ENCODE data around the gene ATF5.

Gene ATF5

DNA sequence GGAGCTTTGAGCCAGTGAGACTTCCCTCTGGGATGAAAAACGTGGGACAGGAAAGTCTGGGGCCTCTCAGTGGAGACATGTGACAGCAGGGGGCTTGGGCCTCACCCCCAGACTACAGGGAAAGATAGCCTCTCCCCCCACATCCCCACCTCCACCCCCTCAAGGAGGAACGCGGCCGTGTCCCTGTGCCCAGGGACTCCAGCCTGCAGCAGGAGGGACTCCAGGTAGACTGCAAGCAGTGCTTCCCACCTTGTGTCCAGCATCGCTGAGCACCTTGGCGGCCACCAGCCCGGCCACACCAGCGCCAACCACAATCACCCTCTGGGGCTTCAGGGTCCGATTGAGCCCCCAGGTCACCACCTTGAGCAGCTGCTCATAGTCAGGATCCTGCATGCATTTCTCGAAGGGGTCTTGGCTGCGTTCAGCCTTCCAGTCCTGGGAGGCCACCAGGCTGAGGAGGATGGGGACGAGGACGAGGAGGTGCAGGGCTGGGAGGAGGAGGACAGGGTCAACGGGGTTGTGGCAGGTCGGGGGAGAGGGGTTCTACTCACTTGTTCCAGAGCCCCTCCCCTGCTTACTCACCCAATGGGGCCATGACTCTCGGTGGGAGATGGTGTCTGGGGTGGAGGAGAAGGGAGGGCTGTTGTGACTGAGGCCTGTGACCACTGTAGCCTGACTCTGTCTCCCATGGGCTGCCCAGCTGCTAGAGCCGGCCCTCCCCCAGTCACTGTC is 33.3 kb upstream of the ATF5 start:
- DNase-seq, result no peak

DNA sequence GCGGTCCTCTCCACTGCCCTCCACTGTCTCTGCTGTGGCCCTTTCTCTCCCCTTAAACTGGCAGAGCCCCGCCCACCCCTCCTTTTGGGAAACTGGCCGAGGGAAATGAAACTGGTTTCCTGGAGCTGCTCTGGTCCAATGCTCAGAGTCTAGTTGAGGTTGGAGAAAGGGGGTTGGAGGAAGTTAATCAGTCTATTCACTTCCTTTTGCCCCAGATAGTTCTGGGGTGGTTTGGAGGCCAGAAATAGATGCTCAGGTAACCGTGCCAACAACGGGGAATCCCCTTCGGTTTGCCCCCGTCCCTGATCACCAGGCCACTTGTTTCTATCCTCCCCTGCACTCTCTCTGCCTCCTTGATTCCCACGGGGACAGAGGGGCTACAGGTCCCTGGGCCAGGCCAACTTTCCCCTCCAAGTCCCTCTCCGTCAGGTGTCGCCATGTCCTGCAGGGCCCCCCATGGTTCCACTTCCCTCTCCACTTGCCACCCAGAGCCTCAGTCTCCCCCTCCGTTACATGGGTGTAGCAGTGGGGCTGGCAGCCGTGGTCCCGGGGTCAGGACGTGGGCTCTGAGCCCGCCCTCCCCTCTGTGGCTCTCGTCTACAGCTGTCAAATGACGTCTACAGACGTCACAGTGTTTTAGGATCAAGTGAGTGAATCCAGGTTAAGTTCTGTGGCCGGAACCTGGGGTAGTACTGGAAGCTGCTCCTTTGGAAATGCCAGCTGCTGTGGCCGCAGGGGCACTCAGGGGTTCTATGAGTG is 32.0 kb upstream of the ATF5 start, which contains the start of gene IL4I1:
IL4I1 (minus strand) TSS at position 25 of the 759 bp plus-strand sequence. CDS start 727 bp downstream, outside the sequence.
- DNase-seq, result peak; percentile 89

DNA sequence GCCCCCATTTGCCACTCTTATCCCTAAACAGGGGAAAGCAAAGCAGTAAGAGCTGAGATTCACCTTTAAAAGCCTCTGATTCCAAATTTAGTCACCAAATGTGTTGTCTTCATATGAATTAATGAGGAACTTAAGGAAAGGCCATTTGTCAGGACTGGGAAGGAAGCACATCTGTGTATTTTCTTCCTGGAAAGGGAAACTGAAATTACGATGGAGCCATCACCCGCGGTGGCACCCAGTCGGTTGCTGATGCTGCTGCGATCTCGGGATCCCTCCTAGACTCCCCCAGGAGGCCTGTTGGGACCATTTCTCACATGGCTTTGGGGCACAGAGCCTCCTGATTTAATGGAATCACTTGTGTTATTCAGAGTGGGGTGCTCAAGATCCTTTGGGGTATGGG is 24.9 kb upstream of the ATF5 start:
- DNase-seq, result no peak

DNA sequence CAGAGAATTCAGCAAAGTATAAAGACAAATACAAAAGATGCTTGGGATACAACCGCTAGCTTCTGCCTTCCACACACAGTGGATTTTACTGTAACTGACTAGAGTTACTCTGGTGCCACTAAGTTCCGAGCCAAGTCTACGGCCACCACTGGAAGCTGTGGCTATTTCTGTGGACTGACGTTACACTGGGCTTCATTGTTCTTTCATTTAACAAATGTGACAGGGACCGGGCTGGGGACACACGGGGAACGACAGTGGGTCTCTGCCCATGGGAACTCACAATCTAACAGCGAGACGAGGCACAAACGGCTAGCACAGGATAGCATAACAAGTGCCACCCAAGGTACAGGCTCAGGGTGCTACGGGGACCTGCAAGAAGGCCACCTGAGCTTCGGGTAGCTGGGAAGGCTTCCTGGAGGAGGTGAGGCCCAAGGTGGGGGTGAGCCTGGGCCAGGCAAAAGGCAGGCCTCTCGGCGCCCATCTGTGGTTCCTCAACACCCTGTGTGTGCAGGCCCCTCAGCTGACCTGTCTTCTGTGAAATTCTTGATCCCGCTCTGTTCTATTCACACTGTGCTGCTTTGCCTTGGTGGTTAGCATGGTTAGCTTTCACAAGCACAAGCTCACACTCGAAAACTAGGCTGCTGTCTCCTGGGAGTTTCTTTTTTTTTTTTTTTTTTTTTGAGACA is 22.0 kb upstream of the ATF5 start:
- no peak for DNase-seq

DNA sequence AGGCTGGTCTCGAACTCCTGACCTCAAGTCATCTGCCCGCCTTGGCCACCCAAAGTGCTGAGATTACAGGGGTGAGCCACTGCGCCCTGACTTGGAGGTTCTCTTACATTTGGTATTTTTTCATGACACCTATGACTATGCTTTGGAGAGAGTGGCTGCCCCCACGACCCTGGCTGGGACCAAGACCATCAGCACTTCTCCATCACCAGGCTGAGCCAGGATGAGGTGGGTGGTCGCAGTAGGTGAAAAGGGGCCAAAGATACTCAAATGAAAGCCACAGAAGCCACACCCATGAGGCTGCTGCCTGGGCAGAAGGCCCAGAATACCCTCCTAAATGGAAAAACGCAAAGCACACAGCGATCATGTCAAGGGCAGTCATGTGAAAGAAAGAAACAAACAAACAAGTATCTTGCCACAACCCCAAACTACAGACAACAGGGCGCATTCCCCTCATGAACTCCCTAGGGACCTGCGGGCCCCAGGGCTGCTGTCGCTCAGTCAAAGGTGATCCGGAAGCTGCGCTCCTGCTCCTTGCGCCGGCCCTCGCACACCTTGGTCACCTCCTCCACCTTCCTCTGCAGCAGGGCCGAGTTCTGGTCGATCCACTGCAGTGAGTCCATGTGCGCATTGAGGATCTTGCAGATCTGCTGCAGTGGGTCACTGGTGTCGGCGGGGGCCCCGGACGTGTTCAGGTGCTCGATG is 21.1 kb upstream of the ATF5 start:
- no peak for DNase-seq

DNA sequence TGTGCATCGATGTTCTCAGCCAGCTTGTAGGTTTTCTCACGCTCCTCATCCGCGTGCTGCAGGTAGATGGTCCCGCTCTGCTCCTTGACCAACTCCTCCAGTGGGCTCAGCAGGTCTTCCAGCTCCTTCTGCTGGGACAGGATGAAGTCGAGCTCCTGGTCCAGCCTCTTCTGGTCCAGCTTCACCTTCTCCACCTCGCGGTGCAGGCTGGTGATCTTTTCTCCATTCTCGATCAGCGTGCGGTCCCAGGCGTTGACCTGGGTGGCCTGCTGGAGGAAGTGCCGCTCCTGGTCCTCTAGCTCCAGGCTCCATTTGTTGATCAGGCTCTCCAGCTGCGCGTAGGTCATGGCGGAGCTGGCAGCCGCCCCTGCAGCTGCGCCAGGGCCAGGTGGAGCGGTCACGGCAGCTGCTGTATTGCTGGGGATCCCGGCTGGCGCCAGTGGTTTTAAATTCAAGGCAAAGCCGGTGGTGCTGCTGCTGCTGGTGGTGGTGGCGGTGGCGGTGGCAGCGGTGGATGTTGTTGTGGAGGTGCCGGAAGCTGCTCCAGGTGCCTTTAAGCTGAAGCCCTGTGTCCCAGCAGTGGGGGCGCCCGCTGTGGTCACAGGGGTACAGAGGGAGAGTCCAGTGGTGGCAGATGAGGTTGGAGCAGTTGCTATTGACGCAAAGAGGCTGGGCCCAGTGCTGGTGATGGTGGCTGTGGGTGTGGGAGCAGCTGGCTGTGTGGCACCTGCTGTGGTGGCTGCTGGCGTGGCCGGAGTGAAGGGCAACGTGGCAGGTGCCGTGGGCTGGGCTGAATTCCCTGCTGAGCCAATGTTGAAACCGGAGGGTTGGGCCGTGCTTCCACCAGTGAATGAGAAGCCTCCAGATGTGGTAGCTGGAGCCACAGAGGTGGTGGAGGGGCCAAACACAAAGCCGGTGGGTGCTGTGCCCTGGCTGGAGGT is 20.3 kb upstream of the ATF5 start:
- DNase-seq, result no peak

DNA sequence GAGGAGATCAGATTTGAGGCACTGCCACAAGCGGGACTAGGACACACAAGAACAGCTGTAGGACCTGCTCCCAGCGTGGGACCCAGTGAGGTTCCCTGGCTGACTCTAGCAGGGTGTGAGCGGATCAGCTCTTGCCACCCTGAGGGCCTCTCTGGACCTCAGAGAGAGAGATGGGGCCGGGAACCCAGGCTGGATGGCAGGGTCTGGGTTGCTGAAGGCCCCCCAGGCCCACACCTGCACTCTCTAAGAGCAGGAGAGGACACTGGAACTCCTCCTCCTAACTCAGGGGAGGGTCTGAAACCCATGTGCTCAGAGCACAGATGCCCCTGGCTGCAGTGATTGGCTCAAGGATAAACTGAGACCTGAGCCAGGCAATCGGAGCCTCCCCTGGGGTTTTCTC is 18.8 kb upstream of the ATF5 start:
- no peak for DNase-seq

DNA sequence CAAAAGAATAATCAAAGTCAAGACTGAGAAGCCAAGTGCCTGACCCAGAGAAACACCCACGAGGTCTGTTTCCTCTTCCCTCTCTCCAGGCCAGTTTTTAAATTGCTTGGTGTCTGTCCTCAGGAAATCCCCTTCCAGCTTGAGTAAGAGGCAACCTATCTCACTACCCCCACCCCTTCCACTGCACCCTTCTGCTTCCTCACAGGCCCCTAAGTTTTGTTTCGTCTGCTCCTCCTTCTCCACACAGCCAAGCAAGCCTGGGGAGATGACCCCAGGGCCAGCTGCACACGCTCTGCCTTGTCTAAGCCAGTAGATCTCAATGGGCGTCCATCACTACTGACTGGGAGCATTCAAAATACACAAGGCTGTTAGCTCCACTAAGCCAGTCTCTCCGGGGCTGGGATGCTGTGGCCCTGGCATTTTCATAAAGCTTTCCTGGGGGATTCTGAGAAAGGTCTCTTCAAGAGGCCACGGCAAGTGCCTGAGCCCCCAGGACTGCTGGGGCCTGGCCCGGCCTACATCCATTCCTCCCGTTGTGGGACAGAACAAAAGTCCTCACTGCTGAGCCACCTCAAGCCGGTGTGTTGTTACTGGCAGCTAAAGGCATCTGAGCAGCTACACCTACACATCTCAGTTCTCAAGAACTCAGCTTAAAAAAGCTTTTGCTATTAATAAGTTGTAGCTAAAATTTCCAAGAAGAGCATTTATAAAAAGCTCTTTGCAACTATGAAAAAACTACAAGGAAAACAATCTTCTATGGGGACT is 17.4 kb upstream of the ATF5 start:
- peak; percentile 46 for DNase-seq

DNA sequence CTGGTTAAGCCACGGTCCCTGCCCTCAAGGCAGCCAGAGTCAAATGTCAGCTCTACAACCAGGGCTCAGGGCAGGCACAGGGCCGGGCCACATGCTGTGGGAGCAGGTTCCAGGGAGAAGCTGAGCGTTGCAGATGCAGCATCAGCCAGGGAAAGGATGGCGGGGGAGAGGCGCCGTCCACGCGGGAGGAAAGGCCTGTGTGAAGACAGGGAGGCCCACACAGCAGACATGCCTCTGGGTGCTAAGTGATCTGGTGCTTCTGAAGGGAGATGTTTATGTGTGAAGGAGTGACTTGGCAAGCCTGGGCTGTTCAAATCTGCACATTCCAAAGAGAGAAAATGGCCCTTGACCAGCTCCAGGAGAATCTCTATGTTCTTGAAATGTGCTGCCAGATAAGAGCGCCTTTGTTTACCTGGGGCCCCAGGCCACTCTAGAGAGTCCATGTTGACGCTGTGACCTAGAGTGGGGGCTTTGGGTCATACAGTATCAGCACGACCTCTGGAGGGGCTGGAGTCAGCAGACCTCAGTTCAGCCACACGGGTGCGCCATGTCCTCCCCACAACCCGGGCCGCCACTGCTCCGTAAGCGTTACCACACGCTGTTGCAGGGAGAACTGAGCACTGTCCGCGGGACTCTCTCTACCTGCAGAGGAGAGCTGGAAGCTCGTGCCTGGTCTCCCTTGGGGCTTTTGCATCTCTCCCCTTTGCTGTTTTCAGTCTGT is 15.9 kb upstream of the ATF5 start:
- DNase-seq, result no peak

DNA sequence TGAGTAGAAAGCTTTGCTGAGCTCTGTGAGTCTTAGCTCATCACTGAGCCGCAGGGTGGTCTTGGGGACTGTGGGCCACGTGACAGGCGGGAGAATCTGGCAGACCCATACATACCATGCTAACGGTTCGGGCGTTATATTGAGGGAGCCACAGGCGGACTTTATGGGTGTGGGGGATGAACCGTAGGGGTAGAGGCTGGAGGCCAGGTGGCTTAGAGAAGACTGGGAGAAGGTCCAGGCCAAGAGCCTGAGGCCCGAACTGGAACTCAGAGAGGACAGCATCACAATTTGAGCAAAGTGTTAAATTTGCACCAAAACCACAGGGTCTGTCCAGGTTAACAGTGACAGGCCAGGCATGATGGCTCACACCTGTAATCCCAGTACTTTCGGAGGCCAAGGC is 15.3 kb upstream of the ATF5 start:
- DNase-seq, result no peak

DNA sequence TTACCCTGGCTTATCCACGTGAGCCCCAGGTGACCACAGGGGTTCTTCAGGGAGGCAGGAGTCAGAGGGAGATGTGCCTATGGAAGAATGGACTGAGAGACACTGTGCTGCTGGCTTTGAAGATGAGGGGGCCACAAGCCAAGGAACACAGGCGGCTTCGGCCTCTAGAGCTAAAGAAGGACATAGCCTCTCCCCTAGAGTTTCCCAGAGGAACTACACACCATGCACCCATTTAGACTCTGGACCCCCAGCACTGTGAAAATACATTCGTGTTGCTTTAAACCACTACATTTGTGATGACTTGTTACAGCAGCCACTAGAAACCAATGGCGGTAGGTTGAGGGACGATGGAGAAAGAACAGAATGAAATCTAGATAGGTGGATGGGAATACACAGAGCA is 13.7 kb upstream of the ATF5 start:
- no peak for DNase-seq

DNA sequence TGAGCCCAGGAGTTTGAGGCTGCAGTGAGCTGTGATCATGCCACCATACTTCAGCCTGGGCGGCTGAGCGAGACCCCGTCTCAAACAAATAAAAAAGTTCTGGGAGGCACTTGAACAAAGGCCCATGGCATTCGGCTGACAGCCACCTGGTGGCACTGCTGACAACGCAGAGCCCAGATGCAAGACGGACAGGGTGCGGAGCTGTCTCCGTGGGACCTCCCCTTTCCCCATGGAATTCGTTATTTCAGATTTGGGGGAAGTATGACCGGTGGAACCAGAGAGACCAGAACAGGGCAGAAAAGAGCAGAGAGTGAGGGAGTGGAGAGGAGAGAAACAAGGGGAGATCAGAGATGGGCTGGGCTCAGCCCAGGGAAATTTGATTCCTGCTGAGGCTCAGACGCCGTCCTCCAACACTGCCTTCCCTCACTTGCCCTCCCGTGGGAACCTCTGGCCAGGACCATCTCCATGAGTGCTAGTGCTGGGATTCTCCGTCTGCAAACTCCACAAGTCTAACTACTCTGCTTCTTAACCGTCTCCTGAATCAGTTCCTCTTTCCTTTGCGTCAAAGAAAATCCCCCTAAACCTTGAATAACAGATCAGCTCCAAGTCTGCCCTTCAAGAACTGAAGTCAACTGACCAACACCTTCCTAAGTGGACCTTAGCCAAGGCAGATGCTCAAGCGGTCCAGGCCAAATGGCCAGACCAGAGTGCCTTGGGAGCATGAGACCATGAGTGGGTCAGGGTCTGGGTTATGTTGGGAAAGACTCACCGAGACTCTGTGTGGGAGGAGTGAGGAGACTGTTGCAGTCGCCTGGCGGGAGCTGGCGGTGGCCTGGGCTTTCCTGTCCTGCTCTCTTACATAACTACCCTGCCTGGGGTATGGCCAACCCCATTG is 11.9 kb upstream of the ATF5 start:
- no peak for DNase-seq

DNA sequence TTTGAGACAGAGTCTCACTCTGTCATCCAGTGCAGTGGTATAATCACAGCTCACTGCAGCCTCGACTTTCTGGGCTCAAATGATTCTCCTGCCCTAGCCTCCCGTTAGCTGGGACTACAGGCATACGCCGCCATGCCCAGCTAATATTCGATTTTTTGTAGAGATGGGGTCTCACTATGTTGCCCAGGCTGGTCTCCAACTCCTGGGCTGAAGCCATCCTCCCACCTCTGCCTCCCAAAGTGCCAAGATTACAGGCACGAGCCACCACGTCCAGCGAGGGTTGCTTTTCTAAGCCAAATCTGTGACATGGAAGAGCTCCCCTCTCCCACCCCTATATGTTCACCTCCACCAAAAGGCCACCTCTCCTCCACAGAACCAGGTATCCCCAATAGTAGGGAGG is 10.9 kb upstream of the ATF5 start:
- no peak for DNase-seq

DNA sequence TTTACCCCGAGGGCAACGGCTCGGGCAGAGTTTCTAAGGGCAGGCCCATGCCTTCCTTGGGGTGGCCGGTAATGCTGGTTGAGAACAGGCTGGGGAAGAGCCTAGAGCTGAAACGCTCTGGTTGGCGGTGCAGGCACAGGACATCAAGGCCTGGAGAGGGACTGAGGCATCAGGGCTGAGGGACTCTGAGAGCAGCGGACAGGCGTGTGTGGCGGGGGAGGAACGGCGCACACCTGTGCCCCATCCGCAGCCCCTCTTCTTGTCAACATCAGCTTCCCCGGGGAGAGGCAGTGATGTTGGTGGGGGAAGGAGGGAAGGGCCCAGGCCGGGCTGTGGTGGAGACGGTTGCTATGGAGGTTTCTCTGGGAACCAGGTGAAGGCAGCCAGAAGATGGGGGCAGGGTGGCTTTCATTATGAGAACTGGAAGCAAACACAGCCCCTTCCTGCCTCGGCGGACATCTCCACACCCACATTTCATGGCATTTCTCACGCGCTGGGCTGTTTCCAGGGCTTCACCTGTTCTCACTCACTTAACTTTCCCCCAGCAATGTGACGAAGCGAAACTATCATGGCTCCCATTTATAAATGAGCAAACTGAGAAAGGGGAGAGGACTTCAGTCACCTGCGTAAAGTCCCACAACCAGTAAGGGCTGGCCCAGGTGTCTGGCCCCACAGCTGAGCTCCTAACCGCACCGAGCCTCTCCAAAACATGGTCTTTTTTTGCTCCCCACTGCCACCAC is 8.2 kb upstream of the ATF5 start:
- DNase-seq, result no peak

DNA sequence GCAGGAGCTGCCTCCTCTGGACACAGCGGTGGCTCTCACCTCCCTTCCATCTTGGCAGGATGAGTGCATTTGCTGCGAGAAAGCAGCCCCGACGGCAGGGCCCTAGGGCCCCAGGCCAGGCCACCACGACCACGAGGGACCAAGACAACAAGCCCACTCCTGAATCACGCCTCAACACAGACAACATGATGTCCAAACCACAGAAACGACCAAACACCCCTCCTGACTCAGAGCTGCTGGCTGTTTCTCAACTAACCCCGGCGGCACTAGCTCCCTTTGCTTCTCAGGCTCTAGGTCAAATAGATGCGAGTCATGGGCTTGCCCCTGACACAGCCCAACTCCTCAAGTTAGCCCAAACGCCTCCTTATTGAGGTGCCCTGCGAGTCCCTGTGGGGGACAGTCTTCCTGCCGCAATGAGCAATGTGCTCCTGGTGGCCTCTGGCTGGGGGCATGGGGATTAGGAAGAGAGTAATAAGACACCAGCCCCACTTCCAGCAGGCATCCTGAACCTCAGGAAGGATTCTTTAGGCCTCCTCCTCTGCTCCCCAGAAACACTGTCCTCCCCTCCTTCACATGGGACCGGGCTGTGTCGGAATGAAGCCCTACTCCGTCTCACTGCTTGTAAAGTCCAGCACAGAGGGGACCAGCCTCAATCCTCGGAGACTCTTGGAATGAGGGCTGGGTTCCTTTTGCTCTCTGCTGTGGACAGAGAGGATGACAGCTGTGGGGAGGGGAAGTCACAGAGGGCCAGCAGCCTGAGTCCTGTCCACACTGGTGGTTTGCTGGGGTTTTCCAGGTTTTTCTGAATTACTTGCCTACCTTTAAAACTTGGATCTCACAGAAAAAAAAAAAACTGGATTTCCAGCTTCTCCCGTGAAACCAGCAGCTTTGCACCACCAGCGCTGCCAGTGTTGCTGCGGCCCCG is 6.9 kb upstream of the ATF5 start:
- DNase-seq, result no peak

DNA sequence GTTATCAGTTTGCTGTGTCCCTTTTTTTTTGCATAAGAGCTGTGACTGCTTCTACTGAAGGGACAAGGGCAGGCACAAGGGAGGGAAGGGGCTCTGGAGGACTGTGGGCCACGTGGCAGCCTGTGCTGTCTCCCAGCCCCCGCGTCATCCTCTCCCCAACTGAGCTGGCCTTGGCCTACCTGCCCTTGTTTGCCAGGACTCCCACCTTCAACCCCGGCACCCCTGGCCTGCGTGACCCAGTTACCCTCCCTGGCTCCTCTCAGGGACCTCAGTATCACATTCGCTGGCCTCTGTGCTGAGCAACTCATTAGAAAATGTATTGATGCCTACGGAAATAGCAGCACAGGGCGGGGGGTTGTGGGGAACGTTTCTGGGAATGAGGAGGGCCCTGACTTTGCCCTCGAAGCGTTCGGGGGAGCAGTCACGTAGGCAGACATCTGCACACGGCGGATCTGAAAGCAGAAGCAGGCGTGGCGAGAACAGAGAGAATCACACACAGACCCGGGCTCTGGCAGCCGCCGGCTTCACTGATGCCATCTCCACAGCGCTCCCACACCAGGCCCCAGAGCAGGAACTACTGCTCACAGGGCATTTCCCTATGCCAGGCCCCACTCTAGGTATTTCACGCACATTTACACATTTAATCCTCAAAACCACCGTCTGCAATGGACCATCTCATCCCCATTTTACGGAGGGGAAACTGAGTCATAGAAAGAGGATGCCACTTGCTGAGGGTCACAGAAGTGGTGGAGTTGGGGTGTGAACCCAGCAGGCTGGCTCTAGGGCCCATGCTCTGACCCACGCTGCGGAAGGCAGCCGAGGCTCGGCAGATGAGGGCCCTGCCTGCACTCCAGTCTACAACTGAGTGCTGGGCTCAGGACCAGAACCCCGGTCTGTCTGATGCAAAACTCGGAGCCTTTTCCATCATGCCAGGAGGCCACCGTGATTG is 5.7 kb upstream of the ATF5 start:
- no peak for DNase-seq
